ENCODE measurements around the gene PPP2R2C.

The PPP2R2C gene

GRCh38 chr4:6350646-6351045, 121.8 kb downstream of the PPP2R2C start:
- in situ Hi-C loops (cut with HindIII; ENCODE audit: low sequenced_read_pairs), result no loop called here

GRCh38 chr4:6349896-6350603, 122.4 kb downstream of the PPP2R2C start:
- in situ Hi-C loops (cut with HindIII; ENCODE audit: low sequenced_read_pairs), result no loop called here

GRCh38 chr4:6348408-6348807, 124.0 kb downstream of the PPP2R2C start:
- in situ Hi-C loops (cut with HindIII; ENCODE audit: low sequenced_read_pairs), result no loop called here

- in situ Hi-C loops (cut with HindIII; ENCODE audit: low sequenced_read_pairs), result no loop called here
These were observed 124.8 kb downstream of the PPP2R2C start for GRCh38 chr4:6347511-6348045.

GRCh38 chr4:6346373-6347110, 125.9 kb downstream of the PPP2R2C start:
- in situ Hi-C loops (cut with HindIII; ENCODE audit: low sequenced_read_pairs), result no loop called here

GRCh38 chr4:6345866-6346265, 126.5 kb downstream of the PPP2R2C start:
- in situ Hi-C loops (cut with HindIII; ENCODE audit: low sequenced_read_pairs), result no loop called here

GRCh38 chr4:6345096-6345830, 127.2 kb downstream of the PPP2R2C start:
- in situ Hi-C loops (cut with HindIII; ENCODE audit: low sequenced_read_pairs), result no loop called here

- in situ Hi-C loops (cut with HindIII; ENCODE audit: low sequenced_read_pairs), result no loop called here
These were observed 128.4 kb downstream of the PPP2R2C start for GRCh38 chr4:6343939-6344408.

- in situ Hi-C loops (cut with HindIII; ENCODE audit: low sequenced_read_pairs), result no loop called here
These were observed 129.7 kb downstream of the PPP2R2C start for GRCh38 chr4:6342530-6343293.

- in situ Hi-C loops (cut with HindIII; ENCODE audit: low sequenced_read_pairs), result no loop called here
These were observed 130.7 kb downstream of the PPP2R2C start for GRCh38 chr4:6341696-6342095.

GRCh38 chr4:6340446-6341015, 131.9 kb downstream of the PPP2R2C start:
- in situ Hi-C loops (cut with HindIII; ENCODE audit: low sequenced_read_pairs), result no loop called here

GRCh38 chr4:6339818-6340445, 132.5 kb downstream of the PPP2R2C start:
- in situ Hi-C loops (cut with HindIII; ENCODE audit: low sequenced_read_pairs), result no loop called here

- in situ Hi-C loops (cut with HindIII; ENCODE audit: low sequenced_read_pairs), result no loop called here
These were observed 133.2 kb downstream of the PPP2R2C start for GRCh38 chr4:6338951-6339817.

GRCh38 chr4:6338175-6338950, 134.1 kb downstream of the PPP2R2C start:
- in situ Hi-C loops (cut with HindIII; ENCODE audit: low sequenced_read_pairs), result no loop called here

- in situ Hi-C loops (cut with HindIII; ENCODE audit: low sequenced_read_pairs), result no loop called here
These were observed 135.0 kb downstream of the PPP2R2C start for GRCh38 chr4:6337331-6337935.

GRCh38 chr4:6336166-6336565, 136.2 kb downstream of the PPP2R2C start:
- in situ Hi-C loops (cut with HindIII; ENCODE audit: low sequenced_read_pairs), result no loop called here

- in situ Hi-C loops (cut with HindIII; ENCODE audit: low sequenced_read_pairs), result no loop called here
These were observed 137.3 kb downstream of the PPP2R2C start for GRCh38 chr4:6335040-6335590.
